K562 (cell line): ENCODE data around the gene ADPRHL1. TPM values are rescaled to one million over a fixed set of nuclear protein-coding genes. Genes with fewer than 3 reads are reported as not detected.

Source experiments
- ATAC-seq: fragments of 200-7000 bp; cut with Tn5 transposase; 3 replicates; pipeline ENCODE4 v1.9.1; 2020; ENCODE audit warnings: moderate library complexity
- BruUV-seq: library from RNA; stranded (reverse); fragments of 400-500 nt; replicated peaks from 2 replicates; lab custom pipeline; 2021; lab: Mats Ljungman, UMichigan
- CTCF ChIA-PET: fragments of 300-600 bp; formaldehyde crosslinking; extraction: SDS; loops from one replicate; lab custom pipeline; 2021; ENCODE audit warnings: low intra/inter-chr PET ratio; lab: Yijun Ruan, JAX
- POLR2A ChIA-PET: fragments of 300-600, 350-650 bp; sonication (Branson Sonifier 250); formaldehyde crosslinking; extraction: SDS; loops from one replicate; lab custom pipeline; 2021; ENCODE audit warnings: antibody characterized with exemption, inconsistent platforms; lab: Yijun Ruan, JAX
- DNase-seq, 4 experiments: peaks; one replicate each; pipeline versions ENCODE4 v3.0.0 to v3.0.0-alpha.2; 2011 to 2018; ENCODE audit warnings: low spot score in 3 of 4, mixed read lengths in 3 of 4; ENCODE audit errors: extremely low read depth in 1 of 4
- FAIRE-seq: peaks from 2 replicates; lab custom pipeline; 2011; peaks lifted over from hg19 to GRCh38; lab: Jason Lieb, UNC
- H2AFZ ChIP-seq: 2 replicates; pipeline ENCODE4 v1.6.0; 2011; ENCODE audit warnings: low read depth, low read length, control low read depth, inconsistent platforms
- H3K27ac ChIP-seq: fragments of 200-600 bp; 3 replicates; pipeline ENCODE4 v1.8.0; 2011; ENCODE audit warnings: low read depth, mild to moderate bottlenecking, control low read depth, inconsistent platforms, low read length, moderate library complexity, mixed read lengths; ENCODE audit errors: extremely low read depth
- H3K27me3 ChIP-seq, 2 experiments: fragments of 300-600 bp in 1 of 2; 2 replicates in 1 of 2; 3 replicates in 1 of 2; pipeline versions ENCODE4 v1.6.0 to v1.8.0; 2011; ENCODE audit warnings: inconsistent platforms in 2 of 2, low read length in 2 of 2, mild to moderate bottlenecking in 1 of 2, mixed read lengths in 1 of 2, moderate library complexity in 1 of 2; ENCODE audit not compliant: control insufficient read depth in 2 of 2, insufficient read depth in 2 of 2
- H3K36me3 ChIP-seq: fragments of 300-600 bp; 3 replicates; pipeline ENCODE4 v1.8.0; 2011; ENCODE audit warnings: mild to moderate bottlenecking, low read length, inconsistent platforms; ENCODE audit not compliant: control insufficient read depth, insufficient read depth
- H3K4me1 ChIP-seq, 2 experiments: fragments of 200-600 bp in 1 of 2; replicated peaks in 1 of 2; 2 replicates in 1 of 2; 3 replicates in 1 of 2; pipeline versions ENCODE4 v1.5.1 to v1.8.0; 2011; ENCODE audit warnings: inconsistent platforms in 2 of 2, low read length in 2 of 2, mild to moderate bottlenecking in 1 of 2, mixed read lengths in 1 of 2, moderate library complexity in 1 of 2; ENCODE audit not compliant: control insufficient read depth in 2 of 2, insufficient read depth in 2 of 2
- H3K4me2 ChIP-seq: 2 replicates; pipeline ENCODE4 v1.6.1; 2011; ENCODE audit warnings: low read length, control low read depth, inconsistent platforms, mixed read lengths; ENCODE audit not compliant: insufficient read depth
- H3K4me3 ChIP-seq: fragments of 200-600 bp; sonication (generic), shearing (Covaris generic); 2 replicates; pipeline ENCODE4 v1.5.1; 2016; ENCODE audit warnings: control low read depth, inconsistent platforms
- H3K79me2 ChIP-seq: fragments of 200-600 bp; 3 replicates; pipeline ENCODE4 v1.8.0; 2011; ENCODE audit warnings: low read length, inconsistent platforms; ENCODE audit not compliant: control insufficient read depth, insufficient read depth
- H3K9ac ChIP-seq, 2 experiments: 2 replicates each; pipeline versions ENCODE4 v1.6.0 to v1.6.1; 2011; ENCODE audit warnings: low read depth in 2 of 2, low read length in 2 of 2, control low read depth in 1 of 2, inconsistent platforms in 1 of 2, mild to moderate bottlenecking in 1 of 2, mixed read lengths in 1 of 2; ENCODE audit not compliant: insufficient read depth in 1 of 2
- H3K9me1 ChIP-seq: one replicate; pipeline ENCODE4 v1.6.0; 2011; ENCODE audit warnings: inconsistent platforms, mild to moderate bottlenecking, low read length, moderate library complexity; ENCODE audit not compliant: control insufficient read depth, insufficient read depth
- H3K9me3 ChIP-seq: replicated peaks from 2 replicates; pipeline ENCODE4 v1.5.1; 2011; ENCODE audit warnings: low read depth, low read length, inconsistent platforms; ENCODE audit not compliant: control insufficient read depth, insufficient read depth
- H4K20me1 ChIP-seq: replicated peaks from 2 replicates; pipeline ENCODE4 v1.6.1; 2011; ENCODE audit warnings: low read length, inconsistent platforms, mixed read lengths; ENCODE audit not compliant: control insufficient read depth, insufficient read depth
- CREM ChIP-seq: IDR thresholded peaks from 2 replicates; pipeline ENCODE4 v1.6.1; 2014; ENCODE audit warnings: antibody characterized with exemption, low read depth
- CTBP1 ChIP-seq: fragments of 450-650 bp; IDR thresholded peaks from 2 replicates; pipeline ENCODE4 v1.6.1; 2016; ENCODE audit warnings: borderline replicate concordance
- CTCF ChIP-seq, 3 experiments: IDR thresholded peaks in 2 of 3; conservative IDR thresholded peaks in 1 of 3; 2 replicates each; pipeline ENCODE4 v1.5.1; 2011 to 2012; ENCODE audit warnings: low read length in 3 of 3, mild to moderate bottlenecking in 3 of 3, control low read depth in 2 of 3, improper control_type of control experiment in 1 of 3, inconsistent platforms in 1 of 3, low read depth in 1 of 3, mixed read lengths in 1 of 3, moderate library complexity in 1 of 3; ENCODE audit not compliant: insufficient read depth in 2 of 3
- PHF21A ChIP-seq: fragments of 450-650 bp; IDR thresholded peaks from 2 replicates; pipeline ENCODE4 v1.6.1; 2017; ENCODE audit warnings: low read depth, borderline replicate concordance
- SNAPC5 ChIP-seq: fragments of 250-450 bp; sonication (Bioruptor Pico); IDR thresholded peaks from 2 replicates; pipeline ENCODE4 v1.8.0; 2021; ENCODE audit warnings: moderate library complexity, mild to moderate bottlenecking, inconsistent platforms
- TFAP4 ChIP-seq: sonication (generic); formaldehyde crosslinking; IDR thresholded peaks from 2 replicates; pipeline ENCODE4 v1.8.0; 2022; ENCODE audit warnings: missing genetic modification reagents, mild to moderate bottlenecking, moderate library complexity, borderline replicate concordance
- ZEB2 ChIP-seq: fragments of 450-650 bp; IDR thresholded peaks from 2 replicates; pipeline ENCODE4 v1.6.1; 2016
- ZNF224 ChIP-seq: sonication (generic); formaldehyde crosslinking; IDR thresholded peaks from 2 replicates; pipeline ENCODE4 v1.8.0; 2022; ENCODE audit warnings: mild to moderate bottlenecking, missing genetic modification reagents
- WGBS: fragments of 100-300 bp; shearing (Covaris generic); methylation state at CpG from one replicate; pipeline ENCODE4 v1.1.6; 2016; ENCODE audit warnings: low coverage, mixed read lengths; ENCODE audit not compliant: insufficient coverage; ENCODE audit errors: missing lambda C conversion rate; 5-methylcytosine and 5-hydroxymethylcytosine counted together
- in situ Hi-C: fragments of 300-500 bp; cut with MboI; formaldehyde crosslinking; loops from 4 replicates; pipeline ENCODE4 v1.15.0; 2018; ENCODE audit warnings: inconsistent platforms, mixed read lengths
- intact Hi-C: fragments of 100-400 bp; cut with micrococcal nuclease; formaldehyde crosslinking; loops from 2 replicates; pipeline ENCODE4 v1.14.2; 2022
- polyA plus RNA-seq, 8 experiments: library from polyadenylated mRNA; depleted of rRNA in 4 of 8; stranded (reverse) in 5 of 8; unstranded in 3 of 8; fragments of >200 nt; fragmentation: Nextera tagmentation in 2 of 8; fragmentation: Illumina TruSeq in 1 of 8; extraction: Ambion mirVana in 2 of 8; extraction: Trizol in 1 of 8; gene quantifications; 2 replicates each; pipeline versions ENCODE4 v1.2.1 to v1.2.3, GENCODE V29; 2011 to 2014; ENCODE audit warnings: inconsistent platforms in 1 of 8, missing spikeins in 1 of 8
- total RNA-seq, 7 experiments: library from RNA; depleted of rRNA in 6 of 7; stranded (reverse); fragments of >200 nt in 6 of 7; fragmentation: Illumina TruSeq in 2 of 7; extraction: Trizol in 2 of 7; gene quantifications; 2 replicates each; pipeline versions ENCODE4 v1.2.1 to v1.2.3, GENCODE V29; 2011 to 2021; ENCODE audit warnings: low replicate concordance in 1 of 7

Gene ADPRHL1
- total and polyA plus RNA-seq, 9 of the 15 experiments (the other 6 are each of a cell fraction or from before 2014, with no cell fraction given), result 0.06 to 0.76 (median 0.37) TPM; not detected in 1

GRCh38 chr13:113489549-113490495 lies 36.5 kb upstream of the ADPRHL1 start (continued):
- TF ChIP-seq CREM, result peak; percentile 24; the same call in 1 of the 2 replicates
- TF ChIP-seq, all 486 proteins: peak for 9

- no peak for ATAC-seq
Measured at GRCh38 chr13:113489171-113489548, 35.9 kb upstream of the ADPRHL1 start.

More at GRCh38 chr13:113489171-113489548, 35.9 kb upstream of the ADPRHL1 start:
- Histone ChIP-seq H3K9me3 (no peaks in the 10 kb centered on the region), H3K4me3 (peak overlapping the region; percentile 89; the same call in 1 of the 2 replicates), H3K36me3 (peaks cover 22% of the 10 kb centered on the region; the same call in 2 of the 3 replicates)
- no peak for TF ChIP-seq PHF21A
- TF ChIP-seq TFAP4 (CRISPR knock-in tag), result 0 out of 2 replicates have a peak, but pooled peaks have one; percentile 22
- peak; percentile 24; the same call in 1 of the 2 replicates for TF ChIP-seq CTBP1
- TF ChIP-seq ZEB2, result peak; percentile 83; the same call in 1 of the 2 replicates
- TF ChIP-seq SNAPC5 (CRISPR knock-in tag), result no peak
- 0 out of 6 replicates have a peak, but pooled peaks of 1 of the 3 experiments have one; percentile 8 for TF ChIP-seq CTCF (IDR thresholded peaks at IDR 0.05 in 2 of 3, conservative IDR thresholded peaks at IDR 0.05 in 1 of 3; ENCODE audit: insufficient read depth in 2 of 3, low read depth in 1 of 3, low read length in 3 of 3)
- TF ChIP-seq ZNF224 (CRISPR knock-in tag), result no peak
- TF ChIP-seq, all 486 proteins: peak for 4
- Histone ChIP-seq H3K27me3 (no peaks in the 10 kb centered on the region), H2AFZ (no peak overlapping the region), H3K9ac (peak overlapping the region in 1 of 2 experiments; percentile 93; a peak in 1 of 4 replicates), H4K20me1 (peaks cover 6% of the 10 kb centered on the region), H3K4me1 (peaks cover 17 to 34% of the 10 kb centered on the region in 2 experiments), H3K4me2 (peak overlapping the region; percentile 91), H3K27ac (no peak overlapping the region), H3K79me2 (peaks cover 92% of the 10 kb centered on the region), H3K9me1 (peaks cover 5% of the 10 kb centered on the region)
- DNase-seq (peak in 1 of 4 experiments; percentile 14), FAIRE-seq (no peak)
- CTCF ChIA-PET, result no interaction called here
- POLR2A ChIA-PET, result interaction anchor here (0.6 to 1.1 kb wide), 3 partner anchors 8 to 15 kb away, joined by 3 to 4 read pairs (median 3); no protein-coding TSS in a partner anchor
- 28% methylated on average over 7 of the region's 8 CpGs for WGBS
- in situ Hi-C loops (no loop called here), intact Hi-C loops (no loop called here)
- BruUV-seq, result no TSS peak
